ENCODE data around the gene MYBL2.

- no peak for TF ChIP-seq CTCF (IDR thresholded peaks at IDR 0.05; ENCODE audit: poor library complexity)
- TF ChIP-seq EZH2 (IDR thresholded peaks at IDR 0.05; ENCODE audit: borderline replicate concordance) = no peak
- TF ChIP-seq EZH2phosphoT487 (IDR thresholded peaks at IDR 0.05; ENCODE audit: low read depth, severe bottlenecking, unreplicated experiment) = no peak
Observed at GRCh38 chr20:43650997-43651525, 15.9 kb upstream of the MYBL2 start.
